ENCODE measurements around the gene FNDC3A.

The FNDC3A gene

GRCh38 chr13:48975856-48976575 is at the start of gene FNDC3A:
Gene FNDC3A, plus strand, starts transcription at chr13:48975912. Its CDS starts 30,279 bp downstream, at chr13:49006191.
- TF ChIP-seq CTCF (IDR thresholded peaks at IDR 0.05), result no peak
- Histone ChIP-seq H3K36me3 (no peaks in the 10 kb centered on the region), H3K27ac (peak within 1 kb of the TSS; percentile 95), H3K27me3 (no peaks in the 10 kb centered on the region), H3K4me1 (ENCODE audit: control insufficient read depth in 1 of 2, insufficient read depth in 1 of 2, low read depth in 1 of 2, low read length in 1 of 2) (peaks cover 38 to 40% of the 10 kb centered on the region in 2 experiments), H3K4me3 (ENCODE audit: low read depth in 1 of 2, low read length in 1 of 2) (peak within 1 kb of the TSS; percentile 88 to 95), H3K9me3 (no peaks in the 10 kb centered on the region)

GRCh38 chr13:48928757-48929430 is 46.8 kb upstream of the FNDC3A start:
- no peak for TF ChIP-seq CTCF (IDR thresholded peaks at IDR 0.05)
- no peaks in the 10 kb centered on the region for H3K27me3 ChIP-seq
- no peaks in the 10 kb centered on the region for H3K4me1 ChIP-seq (ENCODE audit: control insufficient read depth in 1 of 2, insufficient read depth in 1 of 2, low read depth in 1 of 2, low read length in 1 of 2)
- H3K9me3 ChIP-seq, result no peaks in the 10 kb centered on the region
- no peak overlapping the region for H3K4me3 ChIP-seq (ENCODE audit: low read depth in 1 of 2, low read length in 1 of 2)
- H3K27ac ChIP-seq, result no peak overlapping the region
- H3K36me3 ChIP-seq, result no peaks in the 10 kb centered on the region

GRCh38 chr13:48930918-48931317 is 44.8 kb upstream of the FNDC3A start:
- Histone ChIP-seq H3K4me3 (ENCODE audit: low read depth in 1 of 2, low read length in 1 of 2) (no peak overlapping the region), H3K27me3 (no peaks in the 10 kb centered on the region), H3K27ac (no peak overlapping the region), H3K36me3 (no peaks in the 10 kb centered on the region), H3K9me3 (no peaks in the 10 kb centered on the region), H3K4me1 (ENCODE audit: control insufficient read depth in 1 of 2, insufficient read depth in 1 of 2, low read depth in 1 of 2, low read length in 1 of 2) (no peaks in the 10 kb centered on the region)
- no peak for TF ChIP-seq CTCF (IDR thresholded peaks at IDR 0.05)

- Histone ChIP-seq H3K4me1 (ENCODE audit: control insufficient read depth in 1 of 2, insufficient read depth in 1 of 2, low read depth in 1 of 2, low read length in 1 of 2) (no peaks in the 10 kb centered on the region), H3K27me3 (no peaks in the 10 kb centered on the region), H3K4me3 (ENCODE audit: low read depth in 1 of 2, low read length in 1 of 2) (no peak overlapping the region), H3K36me3 (no peaks in the 10 kb centered on the region), H3K27ac (no peak overlapping the region), H3K9me3 (no peaks in the 10 kb centered on the region)
- no peak for TF ChIP-seq CTCF (IDR thresholded peaks at IDR 0.05)
Measured at GRCh38 chr13:48938308-48938943, 37.3 kb upstream of the FNDC3A start.

GRCh38 chr13:48939728-48940127 is 36.0 kb upstream of the FNDC3A start:
- Histone ChIP-seq H3K27me3 (no peaks in the 10 kb centered on the region), H3K4me1 (ENCODE audit: control insufficient read depth in 1 of 2, insufficient read depth in 1 of 2, low read depth in 1 of 2, low read length in 1 of 2) (no peaks in the 10 kb centered on the region), H3K36me3 (no peaks in the 10 kb centered on the region), H3K9me3 (no peaks in the 10 kb centered on the region), H3K27ac (no peak overlapping the region), H3K4me3 (ENCODE audit: low read depth in 1 of 2, low read length in 1 of 2) (no peak overlapping the region)
- TF ChIP-seq CTCF (IDR thresholded peaks at IDR 0.05), result no peak

Measured in neutrophil (primary cell).